Choroid plexus epithelial cell (primary cell): ENCODE results near the gene GTPBP2.
A peak's percentile ranks its signal among the peaks of the same experiment; 100 is the strongest.

Experiments
- DNase-seq: peaks from one replicate; pipeline ENCODE4 v3.0.0-alpha.2; 2010; ENCODE audit warnings: low read depth
- H3K4me3 ChIP-seq: 2 replicates; pipeline ENCODE4 v1.5.1; 2011; ENCODE audit warnings: low read depth, mild to moderate bottlenecking, control low read depth, low read length, moderate library complexity
- TF ChIP-seq, protein P1 (sequence below): conservative IDR thresholded peaks from 2 replicates; pipeline ENCODE4 v1.5.1; 2011; ENCODE audit warnings: low read depth, mild to moderate bottlenecking, control low read depth, inconsistent platforms, low read length, moderate library complexity

GTPBP2 gene

DNA sequence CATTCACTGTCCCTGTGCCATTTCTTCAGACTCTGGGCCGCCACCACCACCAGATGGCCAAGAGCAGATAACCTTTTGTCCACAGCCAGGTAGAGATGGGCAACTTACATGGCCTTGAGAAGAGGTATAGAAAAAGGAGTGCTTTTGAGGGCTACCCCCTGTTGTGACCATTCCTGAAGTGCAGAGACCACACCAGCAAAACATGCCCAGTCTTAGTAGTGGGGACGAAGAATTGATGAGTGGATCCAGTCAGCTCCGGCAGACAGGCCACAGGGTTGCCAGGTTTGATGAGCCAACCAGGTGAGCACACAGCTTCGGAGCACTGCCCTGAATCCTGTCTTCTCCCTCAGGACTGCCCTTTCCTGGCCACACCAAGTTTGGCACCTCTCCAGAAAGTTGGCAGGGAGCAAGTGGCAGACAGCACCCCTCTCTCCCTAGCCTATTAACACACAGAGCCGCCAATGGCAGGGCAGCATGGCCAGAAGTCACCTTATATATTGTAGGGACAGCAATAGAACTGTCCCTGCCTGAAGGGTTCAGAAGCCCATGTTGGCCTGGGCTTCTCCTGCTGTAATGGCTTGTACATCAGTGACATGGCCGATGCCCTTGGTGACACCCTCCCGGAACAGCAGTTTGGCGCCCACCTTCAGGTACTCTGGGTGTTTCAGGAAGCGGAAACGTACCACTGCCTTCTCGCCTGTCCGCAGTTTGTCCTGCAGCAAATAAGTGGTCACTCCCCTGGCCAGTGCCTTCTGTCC is 7.8 kb downstream of the GTPBP2 start:
- DNase-seq, result no peak
- H3K4me3 ChIP-seq, result no peak overlapping the region
- TF ChIP-seq, protein P1, sequence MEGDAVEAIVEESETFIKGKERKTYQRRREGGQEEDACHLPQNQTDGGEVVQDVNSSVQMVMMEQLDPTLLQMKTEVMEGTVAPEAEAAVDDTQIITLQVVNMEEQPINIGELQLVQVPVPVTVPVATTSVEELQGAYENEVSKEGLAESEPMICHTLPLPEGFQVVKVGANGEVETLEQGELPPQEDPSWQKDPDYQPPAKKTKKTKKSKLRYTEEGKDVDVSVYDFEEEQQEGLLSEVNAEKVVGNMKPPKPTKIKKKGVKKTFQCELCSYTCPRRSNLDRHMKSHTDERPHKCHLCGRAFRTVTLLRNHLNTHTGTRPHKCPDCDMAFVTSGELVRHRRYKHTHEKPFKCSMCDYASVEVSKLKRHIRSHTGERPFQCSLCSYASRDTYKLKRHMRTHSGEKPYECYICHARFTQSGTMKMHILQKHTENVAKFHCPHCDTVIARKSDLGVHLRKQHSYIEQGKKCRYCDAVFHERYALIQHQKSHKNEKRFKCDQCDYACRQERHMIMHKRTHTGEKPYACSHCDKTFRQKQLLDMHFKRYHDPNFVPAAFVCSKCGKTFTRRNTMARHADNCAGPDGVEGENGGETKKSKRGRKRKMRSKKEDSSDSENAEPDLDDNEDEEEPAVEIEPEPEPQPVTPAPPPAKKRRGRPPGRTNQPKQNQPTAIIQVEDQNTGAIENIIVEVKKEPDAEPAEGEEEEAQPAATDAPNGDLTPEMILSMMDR, result no peak

DNA sequence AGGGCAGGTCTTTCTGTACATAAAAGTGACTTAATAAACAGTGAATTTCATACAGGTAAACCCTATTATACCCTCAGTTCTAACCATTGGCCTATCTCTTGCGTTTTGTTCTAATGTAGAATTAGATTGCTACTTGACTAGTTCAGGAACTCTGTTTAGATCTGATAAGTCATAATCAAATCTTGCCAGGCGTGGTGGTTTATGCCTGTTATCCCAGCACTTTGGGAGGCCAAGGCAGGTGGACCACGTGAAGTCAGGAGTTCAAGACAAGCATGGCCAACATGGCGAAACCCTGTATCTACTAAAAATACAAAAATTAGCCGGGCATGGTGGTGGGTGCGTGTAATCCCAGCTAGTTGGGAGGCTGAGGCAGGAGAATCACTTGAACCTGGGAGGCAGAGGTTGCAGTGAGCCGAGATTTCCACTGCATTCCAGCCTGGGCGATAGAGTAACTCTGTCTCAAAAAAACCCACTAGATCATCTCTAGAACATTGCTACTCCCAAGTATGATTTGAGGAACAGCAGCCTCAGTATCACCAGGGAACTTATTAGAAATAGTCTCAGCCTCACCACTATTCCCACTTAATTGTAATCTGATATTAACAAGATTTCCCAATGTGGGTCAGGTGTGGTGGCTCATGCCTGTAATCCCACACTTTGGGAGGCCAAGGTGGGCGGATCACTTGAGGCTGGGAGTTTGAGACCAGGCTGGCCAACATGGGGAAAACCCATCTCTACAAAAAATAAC is 12.2 kb downstream of the GTPBP2 start:
- H3K4me3 ChIP-seq, result no peak overlapping the region
- TF ChIP-seq, protein P1, result no peak
- DNase-seq, result no peak

- TF ChIP-seq, protein P1, result no peak
- DNase-seq, result no peak
- no peak overlapping the region for H3K4me3 ChIP-seq
Observed at GRCh38 chr6:43614396-43614730, 14.7 kb downstream of the GTPBP2 start.

GRCh38 chr6:43613721-43614395 is 15.2 kb downstream of the GTPBP2 start:
- no peak for DNase-seq

DNA sequence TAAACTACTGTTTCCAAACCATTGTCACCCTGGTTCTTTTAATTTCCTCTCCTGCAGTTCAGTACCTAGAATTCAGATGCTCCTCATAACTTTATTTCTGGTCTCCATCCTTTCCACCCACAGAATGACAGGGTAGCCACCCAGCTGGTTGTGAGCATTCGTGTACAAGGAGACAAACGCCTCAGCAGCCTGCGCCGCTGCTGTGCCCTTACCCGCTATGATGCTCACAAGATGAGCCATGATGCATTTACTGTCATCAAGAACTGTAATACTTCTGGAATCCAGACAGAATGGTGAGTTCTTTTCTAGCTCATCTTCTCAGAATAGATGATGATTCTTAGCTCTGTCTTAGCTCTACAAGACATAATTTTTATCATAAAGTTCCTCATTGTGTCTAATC is 18.6 kb downstream of the GTPBP2 start:
- H3K4me3 ChIP-seq, result no peak overlapping the region
- no peak for DNase-seq
- TF ChIP-seq, protein P1, result no peak

More at GRCh38 chr6:43613721-43614395, 15.2 kb downstream of the GTPBP2 start:
- H3K4me3 ChIP-seq, result no peak overlapping the region
- TF ChIP-seq, protein P1, result no peak

GRCh38 chr6:43609402-43609801 is 19.7 kb downstream of the GTPBP2 start:
- no peak overlapping the region for H3K4me3 ChIP-seq
- DNase-seq, result peak; percentile 52
- TF ChIP-seq, protein P1, result no peak
